A549 treated with Hydrocortisone at 1 μM for 4 hours (cell line): Measurements from ENCODE around the gene ANKLE1. TPM values are rescaled to one million over a fixed set of nuclear protein-coding genes. Genes with fewer than 3 reads are reported as not detected.

Experiments
- total RNA-seq: library from RNA; stranded (reverse); fragments of 200-300 nt; extraction: Qiagen RNA extraction; gene quantifications from 5 replicates; pipeline ENCODE4 v1.2.3, GENCODE V29; 2022

ANKLE1 gene, protein sequence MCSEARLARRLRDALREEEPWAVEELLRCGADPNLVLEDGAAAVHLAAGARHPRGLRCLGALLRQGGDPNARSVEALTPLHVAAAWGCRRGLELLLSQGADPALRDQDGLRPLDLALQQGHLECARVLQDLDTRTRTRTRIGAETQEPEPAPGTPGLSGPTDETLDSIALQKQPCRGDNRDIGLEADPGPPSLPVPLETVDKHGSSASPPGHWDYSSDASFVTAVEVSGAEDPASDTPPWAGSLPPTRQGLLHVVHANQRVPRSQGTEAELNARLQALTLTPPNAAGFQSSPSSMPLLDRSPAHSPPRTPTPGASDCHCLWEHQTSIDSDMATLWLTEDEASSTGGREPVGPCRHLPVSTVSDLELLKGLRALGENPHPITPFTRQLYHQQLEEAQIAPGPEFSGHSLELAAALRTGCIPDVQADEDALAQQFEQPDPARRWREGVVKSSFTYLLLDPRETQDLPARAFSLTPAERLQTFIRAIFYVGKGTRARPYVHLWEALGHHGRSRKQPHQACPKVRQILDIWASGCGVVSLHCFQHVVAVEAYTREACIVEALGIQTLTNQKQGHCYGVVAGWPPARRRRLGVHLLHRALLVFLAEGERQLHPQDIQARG
- total RNA-seq, result 0.36 to 0.58 TPM (median 0.38 TPM) in 5 replicates

GRCh38 chr19:17281391-17282304 is at the start of gene ANKLE1:
Gene ANKLE1, plus strand, starts transcription at chr19:17281901. Its CDS starts 20 bp downstream, at chr19:17281921.

DNA sequence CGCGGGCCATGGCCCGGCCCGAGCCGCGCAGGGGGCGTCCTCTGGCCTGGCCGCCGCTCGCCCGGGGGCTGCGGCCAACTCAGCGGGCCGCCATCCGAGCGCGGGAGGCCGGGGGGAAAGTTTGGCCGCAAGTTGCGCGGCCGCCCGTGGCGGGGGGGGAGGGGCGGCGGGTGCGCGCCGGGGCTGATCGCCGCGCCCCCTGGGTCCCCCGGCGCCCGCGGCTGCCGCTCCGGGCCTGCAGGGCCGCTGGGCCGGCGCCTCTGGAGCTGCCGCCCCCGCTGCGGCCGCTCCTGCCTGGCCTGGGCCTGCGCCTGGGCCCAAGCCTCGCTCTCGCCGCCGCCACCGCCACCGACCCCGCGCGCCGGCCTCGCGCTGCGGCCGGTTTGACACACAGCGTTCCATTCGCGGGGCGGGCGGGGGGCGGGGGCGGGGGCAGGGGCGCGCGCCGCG is 36.1 kb upstream of the ANKLE1 start, which contains the start of gene NR2F6:
Gene NR2F6, minus strand, starts transcription at position 385 of the 450 bp plus-strand sequence. CDS start 699 bp downstream, outside the sequence.

GRCh38 chr19:17264641-17264979 is 17.1 kb upstream of the ANKLE1 start, which contains the start of gene USHBP1:
Gene USHBP1, minus strand, starts transcription at chr19:17264745. Its CDS starts 446 bp downstream, at chr19:17264299.

GRCh38 chr19:17266975-17267788 is 14.5 kb upstream of the ANKLE1 start, which contains the start of gene BABAM1:
Gene BABAM1, plus strand, starts transcription at chr19:17267443. Its CDS starts 1,364 bp downstream, at chr19:17268807.

DNA sequence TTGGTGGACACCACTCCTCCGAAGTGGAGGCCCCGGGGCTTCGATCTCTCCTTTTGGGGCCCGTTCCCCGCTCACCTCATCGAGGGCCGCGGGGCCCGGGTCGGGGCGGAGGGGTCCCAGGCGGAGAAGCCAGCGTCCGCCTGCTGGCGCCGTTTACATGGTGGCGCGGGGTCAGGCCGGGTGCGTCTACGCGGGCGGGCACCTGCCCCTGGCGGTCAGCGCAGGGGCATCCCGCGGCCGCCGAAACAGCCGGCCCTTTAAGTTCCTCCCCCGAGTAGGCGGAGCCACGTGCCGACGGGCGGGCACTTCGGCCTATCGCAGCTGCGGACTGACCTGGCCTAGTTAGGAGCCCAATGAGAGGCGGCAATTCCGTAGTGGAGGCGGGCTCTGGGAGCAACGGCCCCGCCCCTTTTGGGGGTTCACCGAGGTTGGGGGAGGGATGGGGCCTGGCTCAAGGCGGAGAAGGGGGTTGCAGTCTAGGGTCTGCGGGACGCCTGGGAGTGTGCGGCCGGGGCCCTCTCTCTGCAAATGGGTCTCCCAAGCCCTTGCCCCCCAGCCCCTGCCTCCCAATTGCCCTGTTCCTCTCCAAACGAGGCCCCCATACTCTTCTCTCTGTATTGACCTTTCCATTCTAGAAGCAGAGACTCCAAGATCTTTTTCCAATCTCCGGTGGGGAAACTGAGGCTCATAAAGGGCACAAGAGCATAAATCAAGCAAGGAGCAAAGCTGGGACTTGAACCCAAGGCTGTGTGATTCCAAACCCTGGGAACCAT is 21.7 kb downstream of the ANKLE1 start, which contains the start of gene ABHD8:
Gene ABHD8, minus strand, starts transcription at position 259 of the 773 bp plus-strand sequence. CDS start 1,809 bp downstream, outside the sequence.

DNA sequence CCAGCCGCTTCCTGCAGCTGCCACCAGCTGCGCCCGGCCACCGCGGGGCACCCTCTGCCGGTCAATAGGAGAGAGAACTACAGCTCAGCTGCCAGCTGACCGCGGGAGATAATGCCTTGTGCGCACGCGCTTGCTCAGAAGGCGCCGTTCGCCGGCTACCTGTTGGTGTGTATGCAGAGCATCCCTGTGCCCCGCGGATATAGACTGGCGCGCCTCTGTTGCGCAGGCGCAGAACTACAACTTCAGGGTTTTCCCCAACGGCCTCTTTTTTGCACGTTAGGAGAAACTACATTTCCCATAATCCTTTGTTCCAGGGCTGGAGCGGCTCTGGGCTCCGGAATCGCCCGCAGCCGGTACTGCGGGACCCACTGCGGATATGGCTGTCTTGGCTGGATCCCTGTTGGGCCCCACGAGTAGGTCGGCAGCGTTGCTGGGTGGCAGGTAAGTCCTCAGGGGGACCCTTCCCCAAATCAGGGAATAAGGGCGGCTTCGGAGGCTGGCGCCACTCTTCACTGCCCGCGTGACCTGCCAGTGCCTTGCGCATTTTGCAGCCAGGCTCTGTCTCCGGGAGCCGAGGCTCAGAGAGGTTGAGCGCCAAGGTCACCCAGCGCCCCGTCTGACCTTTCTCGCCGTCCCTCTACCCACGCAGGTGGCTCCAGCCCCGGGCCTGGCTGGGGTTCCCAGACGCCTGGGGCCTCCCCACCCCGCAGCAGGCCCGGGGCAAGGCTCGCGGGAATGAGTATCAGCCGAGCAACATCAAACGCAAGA is 24.0 kb downstream of the ANKLE1 start, which contains the start of gene MRPL34:
Gene MRPL34, plus strand, starts transcription at position 356 of the 768 bp plus-strand sequence. Its CDS starts 21 bp downstream, at position 377.

GRCh38 chr19:17309198-17309964 is 27.7 kb downstream of the ANKLE1 start, which contains the start of gene DDA1:
Gene DDA1, plus strand, starts transcription at chr19:17309563. Its CDS starts 92 bp downstream, at chr19:17309655.

DNA sequence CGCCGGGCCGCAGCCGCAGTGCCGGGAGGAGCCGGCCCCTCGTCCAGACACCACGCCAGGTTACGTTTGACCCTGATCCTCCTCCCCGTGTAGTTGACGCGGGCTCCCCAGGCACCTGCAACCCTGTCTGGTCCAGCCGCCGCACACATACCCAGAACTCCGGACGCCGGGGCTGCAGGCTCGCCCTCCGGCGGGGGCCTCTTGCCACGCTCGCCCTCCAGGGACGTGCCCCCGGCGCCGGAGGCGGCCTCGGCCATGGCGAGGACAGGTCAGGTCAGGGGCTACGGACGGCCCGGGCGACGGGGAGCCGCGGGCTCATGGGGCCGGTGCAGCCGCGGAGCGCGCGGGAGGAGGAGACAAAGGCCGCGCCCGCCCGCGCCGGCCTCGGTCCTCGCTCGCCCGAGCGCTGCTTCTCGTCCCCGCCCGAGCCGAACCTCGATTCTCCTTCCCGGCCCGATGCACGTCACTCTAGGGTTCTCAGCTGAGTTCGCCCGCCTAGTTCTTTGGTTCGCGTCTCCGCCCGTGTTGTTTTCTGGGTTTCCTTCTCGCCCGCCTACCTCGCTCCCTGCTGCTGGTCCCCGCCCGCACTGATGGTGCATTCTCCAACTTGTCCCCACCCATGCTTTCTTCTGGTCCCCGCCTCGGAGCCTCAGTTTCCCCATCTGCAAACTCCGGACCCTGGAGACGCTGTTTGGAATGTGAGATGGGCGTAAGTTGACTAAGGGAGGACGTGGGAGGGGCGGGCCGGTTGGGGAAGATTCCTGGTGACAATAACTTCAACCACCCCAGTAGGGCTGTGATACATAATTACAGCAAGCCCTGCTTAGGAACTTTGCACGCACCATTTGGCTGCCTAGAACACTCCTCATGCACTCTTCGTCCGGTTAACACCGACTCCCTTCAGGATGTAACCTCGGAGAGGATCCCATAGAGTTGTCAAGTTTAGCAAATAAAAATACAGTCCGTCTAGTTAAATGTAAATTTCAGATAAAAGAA is 53.0 kb downstream of the ANKLE1 start, which contains the start of gene ANO8:
Gene ANO8, minus strand, starts transcription at position 442 of the 996 bp plus-strand sequence. Its CDS starts 185 bp downstream, at position 257.

Other genes with a start within 250 kb of the ANKLE1 start
- 12.3 to 14.3 TPM (median 12.5 TPM) in 5 replicates for gene HAUS8, start 206.4 kb upstream of the ANKLE1 start, total RNA-seq
- 29.1 to 35.7 TPM (median 34.5 TPM) in 5 replicates for gene MYO9B, start 206.1 kb upstream of the ANKLE1 start, total RNA-seq
- gene USE1, start 66.5 kb upstream of the ANKLE1 start, total RNA-seq, result 13.7 to 17.8 TPM (median 15.3 TPM) in 5 replicates
- 9.6 to 13.3 TPM (median 11.6 TPM) in 5 replicates for gene OCEL1, start 55.7 kb upstream of the ANKLE1 start, total RNA-seq
- gene NR2F6, start 36.0 kb upstream of the ANKLE1 start, total RNA-seq, result 29.3 to 63.7 TPM (median 62.0 TPM) in 5 replicates
- 0.02 TPM in 1 of 5 replicates, not detected in the others for gene USHBP1, start 17.2 kb upstream of the ANKLE1 start, total RNA-seq
- gene BABAM1, start 14.5 kb upstream of the ANKLE1 start, total RNA-seq, result 56.7 to 66.0 TPM (median 61.4 TPM) in 5 replicates
- 1.8 to 3.2 TPM (median 2.8 TPM) in 5 replicates for gene ABHD8, start 21.5 kb downstream of the ANKLE1 start, total RNA-seq
- 61.1 to 87.7 TPM (median 75.2 TPM) in 5 replicates for gene MRPL34, start 24.0 kb downstream of the ANKLE1 start, total RNA-seq
- 51.9 to 57.5 TPM (median 53.8 TPM) in 5 replicates for gene DDA1, start 27.7 kb downstream of the ANKLE1 start, total RNA-seq
- 2.3 to 3.8 TPM (median 3.0 TPM) in 5 replicates for gene ANO8, start 53.0 kb downstream of the ANKLE1 start, total RNA-seq
- 18.2 to 22.0 TPM (median 19.5 TPM) in 5 replicates for gene GTPBP3, start 55.7 kb downstream of the ANKLE1 start, total RNA-seq
- gene PLVAP, start 95.4 kb downstream of the ANKLE1 start, total RNA-seq, result not detected in 5 replicates
- gene CCDC194, start 112.3 kb downstream of the ANKLE1 start, total RNA-seq, result not detected in 5 replicates
- gene BST2, start 123.7 kb downstream of the ANKLE1 start, total RNA-seq, result 0.12 to 0.23 TPM (median 0.16 TPM) in 4 of 5 replicates, not detected in the other
- gene MVB12A, start 138.1 kb downstream of the ANKLE1 start, total RNA-seq, result 29.3 to 41.6 TPM (median 39.4 TPM) in 5 replicates
- 0.47 to 0.76 TPM (median 0.56 TPM) in 5 replicates for gene TMEM221, start 166.8 kb downstream of the ANKLE1 start, total RNA-seq
- not detected in 5 replicates for gene NXNL1, start 179.0 kb downstream of the ANKLE1 start, total RNA-seq
- 2.4 to 2.9 TPM (median 2.5 TPM) in 5 replicates for gene SLC27A1, start 188.6 kb downstream of the ANKLE1 start, total RNA-seq
- 44.9 to 78.0 TPM (median 72.0 TPM) in 5 replicates for gene PGLS, start 229.7 kb downstream of the ANKLE1 start, total RNA-seq